ENCODE measurements around the gene SETD1B.
A peak's percentile ranks its signal among the peaks of the same experiment; 100 is the strongest.
"Not testable (repeated sequence)": the region's sequence is repeated elsewhere in the genome, so short reads cannot be mapped to it uniquely, and the experiment has no call there.

SETD1B gene

DNA sequence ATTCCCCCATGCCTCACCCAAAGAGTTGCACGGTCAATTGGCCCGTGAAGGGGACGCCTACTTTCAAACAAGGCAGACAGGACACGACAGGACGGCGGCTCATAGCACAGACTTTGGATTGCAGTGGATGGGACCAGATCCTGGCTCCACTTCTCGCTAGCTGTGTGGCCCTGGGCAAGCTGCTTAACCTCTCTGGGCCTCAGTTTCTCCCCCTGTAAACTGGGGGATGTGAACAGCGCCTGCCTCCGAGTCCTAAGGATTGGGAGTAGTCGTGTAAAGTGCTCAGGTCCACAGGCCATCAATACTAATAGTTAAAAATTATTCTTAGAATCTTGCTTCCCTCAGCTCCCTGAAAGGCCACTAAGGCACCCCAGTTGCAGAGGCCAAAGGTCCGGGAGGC is 23.4 kb upstream of the SETD1B start:
- no peak for DNase-seq (ENCODE audit: low spot score)

DNA sequence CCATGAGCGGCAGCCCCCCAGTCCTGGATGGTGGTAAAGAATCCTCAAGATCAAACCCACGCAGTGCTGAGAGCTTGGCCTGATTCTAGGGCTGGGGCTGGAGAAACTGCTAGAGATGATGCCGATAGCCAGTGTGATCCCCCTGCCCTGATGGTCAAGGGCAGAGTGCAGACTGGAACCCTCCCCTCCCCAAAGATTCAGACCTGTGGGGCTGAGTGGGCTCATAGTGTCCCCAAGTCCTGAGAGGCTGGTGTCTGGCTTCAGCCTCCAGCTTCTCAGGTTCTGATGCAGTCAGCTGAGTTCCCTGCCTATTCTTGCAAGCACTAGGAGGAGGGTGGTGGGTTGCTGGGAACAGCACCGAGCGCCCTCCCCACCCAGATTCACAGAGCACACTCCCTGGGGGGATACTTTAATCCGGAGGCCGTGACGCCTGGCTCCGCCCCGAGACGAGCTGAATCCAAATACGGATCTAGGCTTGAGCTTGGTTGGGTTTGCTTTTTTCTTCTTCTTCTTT is 22.3 kb upstream of the SETD1B start:
- DNase-seq (ENCODE audit: low spot score), result no peak

DNA sequence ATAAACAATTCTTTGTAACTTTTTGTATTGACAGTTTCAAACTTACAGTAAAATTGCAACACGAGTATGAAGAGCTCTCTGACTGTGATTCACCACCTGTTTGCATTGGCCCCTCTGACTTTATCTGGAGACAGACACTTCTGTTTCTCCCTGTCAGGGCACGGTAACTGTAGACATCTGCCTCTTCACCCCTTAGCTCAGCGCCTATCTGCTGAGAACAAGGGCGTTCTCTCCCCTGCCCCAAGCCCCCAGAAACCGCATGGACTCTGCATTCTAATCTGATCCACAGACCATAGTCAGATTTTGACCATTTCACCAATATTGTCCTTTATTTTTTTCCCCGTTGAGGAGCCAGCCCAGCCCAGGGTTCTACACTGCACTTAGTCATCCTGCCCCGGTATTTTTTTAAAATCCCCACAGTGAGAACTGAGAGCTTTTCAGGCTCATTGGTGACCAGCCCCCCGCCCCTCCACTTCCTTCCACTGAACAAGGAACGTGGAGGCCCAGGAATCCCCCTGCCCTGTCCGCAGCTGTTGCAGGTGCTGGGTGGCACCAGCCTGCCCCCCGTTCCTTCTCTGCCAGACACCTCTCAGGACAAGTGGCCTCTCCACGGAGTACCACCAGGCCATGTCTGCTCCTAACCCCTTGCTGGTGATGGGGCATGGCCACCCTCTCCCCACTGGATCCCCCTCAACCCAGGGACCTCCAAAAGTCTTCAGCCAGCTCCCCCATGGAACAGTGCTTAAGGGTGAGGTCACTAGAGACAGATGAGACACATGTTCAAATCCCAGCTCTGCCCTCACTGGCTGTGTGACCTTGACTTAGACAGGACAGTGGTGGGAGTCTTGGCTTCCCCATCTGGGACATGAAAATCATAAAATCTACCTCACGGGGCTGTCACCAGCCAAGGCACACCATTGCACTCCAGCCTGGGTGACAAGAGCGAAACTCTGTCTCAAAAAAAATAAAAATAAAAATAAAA is 21.5 kb upstream of the SETD1B start:
- peak; percentile 60 for DNase-seq (ENCODE audit: low spot score)

GRCh38 chr12:121783766-121784165 is 20.0 kb upstream of the SETD1B start:
- DNase-seq (ENCODE audit: low spot score), result no peak

- no peak for DNase-seq (ENCODE audit: low spot score)
These were observed 19.3 kb upstream of the SETD1B start for GRCh38 chr12:121784460-121784859.

GRCh38 chr12:121786440-121786825 is 17.4 kb upstream of the SETD1B start:
- no peak for DNase-seq (ENCODE audit: low spot score)

- peak; percentile 62 for DNase-seq (ENCODE audit: low spot score)
These were observed 16.5 kb upstream of the SETD1B start for GRCh38 chr12:121787063-121788025.

DNA sequence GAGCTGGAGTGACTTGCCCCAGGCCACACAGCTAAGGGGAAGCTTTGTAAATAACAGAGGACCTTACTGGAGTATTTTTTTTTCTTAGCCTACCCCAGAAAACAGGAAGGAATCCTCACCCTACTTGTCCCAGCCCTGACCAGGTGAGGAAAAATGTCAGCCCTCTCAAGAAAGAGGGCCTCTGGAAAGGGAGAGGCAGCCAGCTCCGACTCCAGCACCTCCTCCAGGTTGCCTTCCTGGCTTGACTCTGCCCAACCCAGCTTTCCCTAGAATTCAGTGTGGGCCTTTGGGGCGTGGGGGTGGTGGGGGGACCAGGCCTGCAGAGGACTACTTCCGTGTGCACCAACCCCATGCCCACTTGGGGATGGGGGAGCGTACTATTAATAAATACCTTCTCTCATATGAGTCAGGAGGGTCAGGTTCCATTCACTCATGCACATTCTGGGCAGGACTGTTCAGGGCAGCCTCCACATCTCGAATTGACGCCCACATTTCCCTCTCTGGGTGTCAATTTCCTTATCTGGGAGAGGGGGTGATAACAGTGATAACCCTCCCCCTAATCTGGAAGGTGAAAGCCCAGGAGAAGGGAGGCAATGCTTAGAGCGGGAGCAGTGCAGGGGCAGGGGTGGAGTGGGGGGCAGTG is 15.5 kb upstream of the SETD1B start:
- no peak for DNase-seq (ENCODE audit: low spot score)

- no peak for DNase-seq (ENCODE audit: low spot score)
These were observed 14.5 kb upstream of the SETD1B start for GRCh38 chr12:121789233-121789781.

DNA sequence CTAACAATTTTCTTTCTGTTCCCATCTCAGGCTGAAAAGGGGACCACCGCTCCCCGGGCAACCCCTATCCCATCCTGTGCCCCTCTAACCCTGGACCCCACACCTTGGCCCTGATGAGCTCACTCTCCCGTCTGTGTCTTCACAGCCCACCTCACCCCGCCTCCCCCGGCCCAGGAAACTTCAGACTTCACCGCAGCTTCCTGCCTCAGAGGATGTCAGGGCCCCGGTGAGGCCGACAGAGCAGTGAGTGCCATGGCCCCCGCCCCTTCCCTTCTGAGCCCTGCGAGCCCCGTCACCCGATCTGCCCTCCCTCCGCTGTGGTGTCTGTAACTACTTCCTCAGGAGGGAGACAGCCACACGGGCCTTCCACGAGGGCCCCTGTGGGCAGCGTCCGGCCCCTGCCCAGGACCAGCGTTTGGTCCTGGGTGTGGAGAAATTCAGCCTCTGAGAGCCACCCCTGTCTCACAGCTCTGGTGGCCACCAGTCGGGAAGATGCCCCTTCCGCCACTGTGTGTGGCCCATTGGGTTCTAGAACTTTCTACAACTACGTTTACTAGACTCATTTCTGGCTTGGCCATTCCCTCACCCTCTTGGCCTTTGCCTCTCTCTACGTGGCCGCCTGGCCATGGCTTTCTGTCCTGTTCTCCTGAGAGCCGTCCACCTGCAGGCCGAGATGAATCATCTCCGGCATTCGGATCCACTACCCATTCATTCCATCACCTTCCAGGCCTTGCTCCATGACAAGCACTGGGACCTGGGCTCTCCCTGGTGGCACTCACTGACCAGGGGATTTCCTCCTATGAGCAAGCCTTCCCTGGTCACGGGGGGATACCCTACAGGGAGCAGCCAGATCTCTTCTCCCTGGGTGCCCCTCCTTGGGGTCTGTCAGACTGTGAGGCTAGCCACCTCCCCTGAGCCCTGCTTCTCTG is 13.7 kb upstream of the SETD1B start:
- peak; percentile 94 for DNase-seq (ENCODE audit: low spot score)

GRCh38 chr12:121790785-121791184 is 13.0 kb upstream of the SETD1B start:
- DNase-seq (ENCODE audit: low spot score), result not testable (repeated sequence)

- peak; percentile 54 for DNase-seq (ENCODE audit: low spot score)
These were observed 11.9 kb upstream of the SETD1B start for GRCh38 chr12:121791671-121792551.

- DNase-seq (ENCODE audit: low spot score), result peak; percentile 53
These were observed 11.0 kb upstream of the SETD1B start for GRCh38 chr12:121792607-121793439.

DNA sequence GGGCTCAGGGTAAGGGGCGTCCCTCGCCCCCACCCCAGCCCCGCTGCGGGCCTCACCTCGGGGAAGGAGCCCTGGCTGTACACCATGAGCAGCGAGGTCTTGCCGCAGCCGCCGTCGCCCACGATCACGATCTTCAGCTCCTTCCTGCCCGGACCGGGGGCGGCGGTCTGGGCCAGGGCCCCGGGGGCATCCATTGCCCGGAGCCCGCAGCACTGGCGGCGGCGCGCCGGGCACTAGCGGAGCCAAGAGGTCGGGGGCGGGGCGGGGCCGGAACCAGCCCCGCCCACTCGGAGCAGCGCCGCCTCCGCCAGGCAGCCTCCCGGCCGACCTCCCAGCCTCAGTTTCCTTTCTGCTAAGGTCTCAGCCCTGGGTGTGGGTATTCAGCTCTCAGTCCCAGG is 10.4 kb upstream of the SETD1B start, which contains the start of gene RHOF:
Gene RHOF, minus strand, starts transcription at position 249 of the 398 bp plus-strand sequence. Its CDS starts 55 bp downstream, at position 194.
- peak; percentile 56 for DNase-seq (ENCODE audit: low spot score)

- peak; percentile 96 for DNase-seq (ENCODE audit: low spot score)
These were observed 9.8 kb upstream of the SETD1B start for GRCh38 chr12:121793838-121794533.

DNA sequence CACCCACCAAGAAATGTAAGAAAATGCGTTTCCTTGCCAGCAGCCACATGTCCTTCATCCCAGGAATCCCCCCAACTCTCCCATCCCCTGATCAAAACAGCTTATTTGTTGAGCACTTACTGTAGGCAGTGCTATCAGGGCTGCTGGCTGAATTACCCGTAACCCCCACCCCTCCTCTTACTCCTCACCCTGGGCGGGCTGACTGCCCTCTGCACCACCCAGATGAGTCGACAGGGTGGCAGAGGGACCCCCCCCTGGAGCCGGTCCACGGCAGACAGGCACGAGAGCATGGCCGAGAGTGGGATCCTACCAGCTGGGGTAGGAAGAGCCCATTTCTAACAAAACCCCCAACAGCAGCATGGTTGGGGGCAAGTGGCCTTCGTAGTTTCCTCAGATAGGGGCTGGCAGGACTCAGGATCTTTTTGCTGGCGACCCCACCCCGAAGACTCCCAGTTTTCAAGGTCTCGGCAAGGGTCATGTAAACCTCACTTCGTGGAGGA is 9.2 kb upstream of the SETD1B start:
- DNase-seq (ENCODE audit: low spot score), result peak; percentile 50

Data from CD4-positive, alpha-beta T cell treated with Interleukin-2 at 100 ng/mL for 4 hours (primary cell).